ENCODE results near the gene COL13A1. TPM values are rescaled to one million over a fixed set of nuclear protein-coding genes. Genes with fewer than 3 reads are reported as not detected.

Gene COL13A1
- total and polyA plus RNA-seq, 2 of the 8 experiments (the other 6 are each of a cell fraction or from before 2014, with no cell fraction given), result 2.6 to 5.2 TPM

DNA sequence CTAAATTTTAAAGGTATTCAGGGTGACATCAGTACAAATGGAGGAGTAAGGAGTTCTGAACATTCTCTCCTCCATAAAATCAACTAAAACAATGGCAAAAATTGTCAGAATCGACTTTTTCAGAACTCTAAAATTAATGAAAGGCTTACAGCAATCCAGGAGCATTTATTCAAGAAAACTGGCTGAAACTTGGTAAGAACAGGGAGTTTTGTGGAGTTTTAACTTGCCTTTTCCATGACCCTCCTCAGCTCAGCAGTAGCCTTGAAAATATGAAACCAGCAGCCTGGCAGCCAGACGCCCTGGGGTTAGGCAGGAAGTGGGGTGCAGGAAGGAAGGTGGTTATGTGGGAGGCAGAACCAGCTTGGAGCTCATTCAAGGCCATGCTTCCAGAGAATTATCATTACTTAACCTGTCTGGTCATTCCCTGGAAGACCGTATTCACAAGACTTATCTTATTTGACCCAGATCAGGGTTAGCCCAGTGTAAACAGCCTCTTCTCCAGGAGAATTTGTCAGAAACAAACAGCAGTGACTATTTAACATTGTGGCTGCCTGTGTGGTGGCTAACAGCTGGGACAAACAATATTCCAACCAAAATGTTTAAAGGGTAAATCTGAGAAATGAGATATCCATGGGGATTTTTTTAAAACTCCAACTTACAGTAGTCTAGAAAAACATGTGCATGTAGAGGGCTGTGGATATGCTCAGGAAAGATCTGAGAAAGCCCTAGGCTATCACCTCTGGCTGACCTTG, 175.3 kb downstream of the COL13A1 start:
- Histone ChIP-seq H2AK5ac (ENCODE audit: low read depth, low read length) (no peak overlapping the region), H2BK5ac (ENCODE audit: low read depth, low read length) (no peak overlapping the region), H3K23me2 (ENCODE audit: low read depth, low read length) (no peaks in the 10 kb centered on the region), H2BK15ac (ENCODE audit: low read length) (no peak overlapping the region), H3K14ac (ENCODE audit: insufficient read length) (no peak overlapping the region), H2BK20ac (ENCODE audit: low read length) (no peak overlapping the region), H3K27me3 (replicated peaks in 1 of 4; ENCODE audit: control insufficient read depth in 3 of 4, extremely low read depth in 1 of 4, insufficient read depth in 3 of 4, low read length in 3 of 4) (no peaks in the 10 kb centered on the region), H3K4me3 (ENCODE audit: extremely low read depth in 1 of 4, insufficient read depth in 2 of 4, low read depth in 3 of 4, low read length in 4 of 4) (no peak overlapping the region), H3K79me2 (ENCODE audit: control insufficient read depth in 1 of 2, insufficient read depth in 2 of 2, low read length in 2 of 2) (no peaks in the 10 kb centered on the region), H4K5ac (ENCODE audit: insufficient read length, low read depth, low read length) (no peak overlapping the region), H3K4ac (replicated peaks; ENCODE audit: insufficient read length, low read depth, low read length) (no peak overlapping the region), H2BK12ac (ENCODE audit: low read depth, low read length) (no peak overlapping the region), H3K9me3 (ENCODE audit: insufficient read depth in 2 of 2, low read depth in 1 of 2, low read length in 1 of 2) (peaks cover 4% of the 10 kb centered on the region in 2 experiments; a peak in 2 of 4 replicates), H3K36me3 (ENCODE audit: control insufficient read depth in 2 of 4, insufficient read depth in 4 of 4, low read length in 3 of 4) (no peaks in the 10 kb centered on the region), H2BK120ac (replicated peaks; ENCODE audit: low read depth, low read length) (no peak overlapping the region), H3K27ac (ENCODE audit: low read depth, low read length) (no peak overlapping the region), H3K79me1 (ENCODE audit: low read depth, low read length) (no peaks in the 10 kb centered on the region), H3K9ac (replicated peaks in 1 of 4; ENCODE audit: extremely low read depth in 1 of 4, low read depth in 3 of 4, low read length in 3 of 4) (peak overlapping the region in 1 of 4 experiments; percentile 20; a peak in 1 of 7 replicates), H3K23ac (ENCODE audit: insufficient read length) (no peak overlapping the region), H3K4me1 (replicated peaks in 1 of 4; ENCODE audit: control insufficient read depth in 3 of 4, insufficient read depth in 4 of 4, low read length in 3 of 4) (no peaks in the 10 kb centered on the region), H4K20me1 (replicated peaks in 1 of 2; ENCODE audit: control insufficient read depth in 1 of 2, insufficient read depth in 2 of 2, low read length in 2 of 2) (no peaks in the 10 kb centered on the region), H4K91ac (replicated peaks; ENCODE audit: insufficient read length, low read length) (no peak overlapping the region), H3K18ac (ENCODE audit: extremely low read depth, low read length) (no peak overlapping the region), H3K56ac (replicated peaks; ENCODE audit: insufficient read length, low read depth, low read length) (no peak overlapping the region), H2AFZ (ENCODE audit: low read length) (no peak overlapping the region), H4K8ac (ENCODE audit: extremely low read depth, insufficient read depth, low read length) (no peak overlapping the region), H3K4me2 (ENCODE audit: insufficient read depth in 1 of 2, low read depth in 2 of 2, low read length in 2 of 2) (no peak overlapping the region)
- WGBS, 2 experiments (ENCODE audit: extremely low coverage in 1 of 2, insufficient coverage in 1 of 2, insufficient read length in 1 of 2, insufficient replicate concordance in 2 of 2, low coverage in 1 of 2, low lambda C conversion rate in 2 of 2, missing lambda C conversion rate in 1 of 2), result 68% methylated on average over 3 of the region's 3 CpGs; no CpG with 5 or more reads in 1 of the 2 experiments
- ChIA-PET POLR2A (ENCODE audit: partially characterized antibody) (no interaction called here), CTCF (ENCODE audit: partially characterized antibody) (interaction anchor here (1.7 to 2.0 kb wide), 2 partner anchors 18 to 170 kb away, joined by 3 to 4 read pairs; partner anchors contain the start of gene TYSND1)
- FAIRE-seq, result no peak
- DNase-seq (ENCODE audit: low read depth in 1 of 2, low spot score in 2 of 2), result no peak
- TF ChIP-seq JUN (IDR thresholded peaks at IDR 0.05; ENCODE audit: low read depth, low read length), result no peak
- TF ChIP-seq PHF8 (conservative IDR thresholded peaks at IDR 0.05; ENCODE audit: low read depth, low read length), result no peak
- TF ChIP-seq EGR1 (IDR thresholded peaks at IDR 0.05; ENCODE audit: borderline replicate concordance, low read depth, low read length), result no peak
- no peak for TF ChIP-seq TAF1 (IDR thresholded peaks at IDR 0.05; ENCODE audit: low read depth, low read length)
- no peak for TF ChIP-seq CREB1 (IDR thresholded peaks at IDR 0.05)
- TF ChIP-seq SIN3A (conservative IDR thresholded peaks at IDR 0.05 in 1 of 2, IDR thresholded peaks at IDR 0.05 in 1 of 2; ENCODE audit: low read depth in 1 of 2, low read length in 2 of 2), result no peak
- no peak for TF ChIP-seq KDM5A (IDR thresholded peaks at IDR 0.05; ENCODE audit: low read length)
- TF ChIP-seq BACH1 (IDR thresholded peaks at IDR 0.05; ENCODE audit: low read length), result no peak
- no peak for TF ChIP-seq KDM4A (IDR thresholded peaks at IDR 0.05; ENCODE audit: low read depth, low read length, severe bottlenecking)
- TF ChIP-seq FOSL1 (IDR thresholded peaks at IDR 0.05; ENCODE audit: insufficient read depth, low read depth, low read length), result no peak
- TF ChIP-seq YY1 (IDR thresholded peaks at IDR 0.05; ENCODE audit: low read depth, low read length), result no peak
- no peak for TF ChIP-seq HDAC2 (IDR thresholded peaks at IDR 0.05; ENCODE audit: borderline replicate concordance in 1 of 2, low read depth in 2 of 2, low read length in 2 of 2)

Measured in H1 (cell line).